Fibroblast of the aortic adventitia (primary cell): ENCODE data around the gene SDR42E1. TPM values are rescaled to one million over a fixed set of nuclear protein-coding genes. Genes with fewer than 3 reads are reported as not detected.

Source experiments
- DNase-seq: peaks from one replicate; pipeline ENCODE4 v3.0.0-alpha.2; 2010; ENCODE audit warnings: low read depth
- H3K4me3 ChIP-seq: 2 replicates; pipeline ENCODE4 v1.5.1; 2011; ENCODE audit warnings: low read depth, mild to moderate bottlenecking, control low read depth, low read length, moderate library complexity
- total RNA-seq: library from RNA; depleted of rRNA; stranded (reverse); fragments of >200 nt; gene quantifications from 2 replicates; pipeline ENCODE4 v1.2.3, GENCODE V29; 2012; ENCODE audit warnings: low replicate concordance
- TF ChIP-seq, protein P1 (sequence below): IDR thresholded peaks from 2 replicates; pipeline ENCODE4 v1.5.1; 2011; ENCODE audit warnings: mild to moderate bottlenecking, low read length, control low read depth, inconsistent platforms; ENCODE audit not compliant: insufficient read depth

The SDR42E1 gene
- total RNA-seq, 1 donor = under 0.01 TPM

- DNase-seq = no peak
- TF ChIP-seq, protein P1, sequence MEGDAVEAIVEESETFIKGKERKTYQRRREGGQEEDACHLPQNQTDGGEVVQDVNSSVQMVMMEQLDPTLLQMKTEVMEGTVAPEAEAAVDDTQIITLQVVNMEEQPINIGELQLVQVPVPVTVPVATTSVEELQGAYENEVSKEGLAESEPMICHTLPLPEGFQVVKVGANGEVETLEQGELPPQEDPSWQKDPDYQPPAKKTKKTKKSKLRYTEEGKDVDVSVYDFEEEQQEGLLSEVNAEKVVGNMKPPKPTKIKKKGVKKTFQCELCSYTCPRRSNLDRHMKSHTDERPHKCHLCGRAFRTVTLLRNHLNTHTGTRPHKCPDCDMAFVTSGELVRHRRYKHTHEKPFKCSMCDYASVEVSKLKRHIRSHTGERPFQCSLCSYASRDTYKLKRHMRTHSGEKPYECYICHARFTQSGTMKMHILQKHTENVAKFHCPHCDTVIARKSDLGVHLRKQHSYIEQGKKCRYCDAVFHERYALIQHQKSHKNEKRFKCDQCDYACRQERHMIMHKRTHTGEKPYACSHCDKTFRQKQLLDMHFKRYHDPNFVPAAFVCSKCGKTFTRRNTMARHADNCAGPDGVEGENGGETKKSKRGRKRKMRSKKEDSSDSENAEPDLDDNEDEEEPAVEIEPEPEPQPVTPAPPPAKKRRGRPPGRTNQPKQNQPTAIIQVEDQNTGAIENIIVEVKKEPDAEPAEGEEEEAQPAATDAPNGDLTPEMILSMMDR = no peak
- no peak overlapping the region for H3K4me3 ChIP-seq
Observed at GRCh38 chr16:81975637-81976036, 35.6 kb downstream of the SDR42E1 start.

- DNase-seq = no peak
- H3K4me3 ChIP-seq = no peak overlapping the region
Observed at GRCh38 chr16:81973737-81974136, 37.5 kb downstream of the SDR42E1 start.

DNA sequence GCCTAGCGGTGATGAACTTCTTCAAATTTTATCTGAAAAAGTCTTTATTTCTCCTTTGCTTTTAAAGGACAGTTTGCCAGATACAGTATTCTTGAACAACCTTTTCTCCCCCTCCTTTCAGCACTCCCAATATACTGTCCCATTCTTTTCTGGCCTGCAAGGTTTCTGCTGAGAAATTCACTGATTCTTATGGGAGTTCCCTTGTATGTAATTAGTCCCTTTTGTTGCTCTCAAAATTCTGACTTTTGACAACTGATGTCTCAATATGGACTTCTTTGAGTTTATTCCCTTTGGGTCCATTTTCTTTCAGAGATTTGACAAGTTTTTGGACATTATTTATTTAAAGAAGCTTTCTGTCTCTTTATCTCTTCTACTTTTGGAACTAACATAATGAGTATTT lies 39.4 kb downstream of the SDR42E1 start:
- no peak overlapping the region for H3K4me3 ChIP-seq
- no peak for DNase-seq
- TF ChIP-seq, protein P1 = no peak

More at GRCh38 chr16:81973737-81974136, 37.5 kb downstream of the SDR42E1 start:
- TF ChIP-seq, protein P1 = no peak

GRCh38 chr16:81967358-81967757 lies 43.9 kb downstream of the SDR42E1 start:
- no peak for DNase-seq
- no peak overlapping the region for H3K4me3 ChIP-seq
- TF ChIP-seq, protein P1 = no peak

- DNase-seq = no peak
- H3K4me3 ChIP-seq = no peak overlapping the region
- TF ChIP-seq, protein P1 = no peak
Observed at GRCh38 chr16:81964808-81965207, 46.5 kb downstream of the SDR42E1 start.

- TF ChIP-seq, protein P1 = no peak
- H3K4me3 ChIP-seq = no peak overlapping the region
- no peak for DNase-seq
Observed at GRCh38 chr16:81956213-81956948, 54.9 kb downstream of the SDR42E1 start.

DNA sequence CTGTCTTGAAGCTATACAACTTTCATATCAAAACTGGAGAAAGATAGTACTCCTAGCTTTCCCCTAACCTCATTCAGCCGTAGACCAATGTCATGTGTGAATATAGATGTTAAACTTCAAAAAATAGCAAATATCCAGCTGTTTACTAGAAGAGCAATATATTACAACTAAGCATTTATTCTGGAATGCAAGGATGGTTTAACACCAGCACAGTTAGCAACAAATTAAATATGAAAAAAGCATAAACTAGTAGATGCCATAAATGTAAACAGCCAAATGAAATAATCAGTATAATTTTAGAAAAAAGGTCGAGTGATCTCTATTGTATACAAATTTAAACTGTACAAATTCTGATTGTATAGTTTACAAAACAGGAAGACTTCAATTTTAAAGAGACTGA lies 59.7 kb downstream of the SDR42E1 start:
- no peak for DNase-seq
- H3K4me3 ChIP-seq = no peak overlapping the region
- TF ChIP-seq, protein P1 = no peak
